Measurements from ENCODE around the gene GPC5. TPM values are rescaled to one million over a fixed set of nuclear protein-coding genes. Genes with fewer than 3 reads are reported as not detected.

Gene GPC5
- total RNA-seq, 1 experiment from 2014 or later: not detected

DNA sequence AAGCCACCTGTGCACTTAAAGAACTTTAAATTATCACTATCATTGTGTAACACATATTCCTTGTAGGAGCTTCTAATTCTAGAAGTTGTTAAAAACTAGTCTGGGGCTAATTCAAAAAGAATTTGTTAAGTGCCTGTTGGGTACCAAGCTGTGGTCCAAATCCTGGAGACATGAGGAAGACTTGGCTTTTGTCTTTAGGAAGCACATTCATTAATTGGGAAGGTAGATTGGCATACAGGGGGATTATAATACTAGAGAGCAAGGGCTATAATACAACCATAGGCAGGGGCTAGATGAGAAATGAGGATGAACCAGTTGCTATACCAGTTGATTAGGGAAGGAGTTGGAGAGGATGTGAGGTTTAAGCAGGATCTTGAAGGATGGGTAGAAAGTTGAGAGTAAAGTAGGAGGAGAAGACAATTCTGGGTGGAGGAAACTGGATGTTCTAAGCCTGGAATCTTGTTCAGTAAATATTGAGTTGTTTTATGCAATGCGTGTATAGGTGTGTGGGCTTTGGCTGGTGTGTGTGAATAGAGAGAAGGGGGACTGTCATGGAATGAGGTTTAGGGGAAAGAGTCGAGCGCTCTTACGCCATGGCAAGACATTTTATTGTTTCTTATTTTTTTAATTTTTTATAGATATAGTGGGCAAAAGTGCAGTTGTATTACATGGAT, 350.1 kb downstream of the GPC5 start:
- CTCF ChIA-PET: no interaction called here
- BruUV-seq (replicated peaks): no TSS peak
- H3K4me1 Mint-ChIP-seq (ENCODE audit: low read depth, unreplicated experiment): no peaks in the 10 kb centered on the region
- no peak for TF ChIP-seq CTCF (IDR thresholded peaks at IDR 0.05; ENCODE audit: unreplicated experiment)
- DNase-seq: no peak
- no peak overlapping the region for H3K4me3 Mint-ChIP-seq (ENCODE audit: low read depth, unreplicated experiment)
- intact Hi-C loops (cut with micrococcal nuclease; ENCODE audit: unreplicated experiment): no loop called here
- no peaks in the 10 kb centered on the region for H3K27me3 Mint-ChIP-seq (ENCODE audit: unreplicated experiment)
- no peak overlapping the region for H3K27ac Mint-ChIP-seq (ENCODE audit: unreplicated experiment)
- no peaks in the 10 kb centered on the region for H3K36me3 Mint-ChIP-seq (ENCODE audit: insufficient read depth, unreplicated experiment)
- H3K9me3 Mint-ChIP-seq (ENCODE audit: low read depth, unreplicated experiment): no peaks in the 10 kb centered on the region

GRCh38 chr13:91758724-91759123, 360.3 kb downstream of the GPC5 start:
- TF ChIP-seq CTCF (IDR thresholded peaks at IDR 0.05; ENCODE audit: unreplicated experiment): no peak
- Mint-ChIP-seq H3K9me3 (ENCODE audit: low read depth, unreplicated experiment) (no peaks in the 10 kb centered on the region), H3K4me1 (ENCODE audit: low read depth, unreplicated experiment) (no peaks in the 10 kb centered on the region), H3K4me3 (ENCODE audit: low read depth, unreplicated experiment) (no peak overlapping the region), H3K27ac (ENCODE audit: unreplicated experiment) (no peak overlapping the region), H3K27me3 (ENCODE audit: unreplicated experiment) (no peaks in the 10 kb centered on the region), H3K36me3 (ENCODE audit: insufficient read depth, unreplicated experiment) (no peaks in the 10 kb centered on the region)
- no TSS peak for BruUV-seq (replicated peaks)
- intact Hi-C loops (cut with micrococcal nuclease; ENCODE audit: unreplicated experiment): no loop called here
- CTCF ChIA-PET: no interaction called here
- DNase-seq: no peak

DNA sequence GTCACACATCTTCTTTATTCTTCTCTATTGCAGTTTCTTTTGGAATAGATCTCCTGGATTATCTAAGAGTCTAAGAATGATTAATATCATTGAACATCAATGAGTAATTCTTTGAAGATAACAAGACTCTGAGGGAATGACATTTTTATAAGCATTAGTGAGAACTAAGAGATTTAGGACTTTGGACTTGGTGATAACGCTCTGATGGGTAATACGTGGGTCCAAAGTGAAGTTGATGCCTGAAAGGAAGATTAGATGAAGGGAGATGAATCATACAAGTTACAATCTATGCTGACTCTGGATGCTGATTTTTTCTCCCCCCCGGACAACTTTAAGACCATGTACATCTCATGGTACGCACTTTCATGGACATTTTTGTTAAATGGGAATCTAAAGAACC, 364.5 kb downstream of the GPC5 start:
- CTCF ChIA-PET: no interaction called here
- H3K27ac Mint-ChIP-seq (ENCODE audit: unreplicated experiment): no peak overlapping the region
- intact Hi-C loops (cut with micrococcal nuclease; ENCODE audit: unreplicated experiment): no loop called here
- no peaks in the 10 kb centered on the region for H3K36me3 Mint-ChIP-seq (ENCODE audit: insufficient read depth, unreplicated experiment)
- no peak for TF ChIP-seq CTCF (IDR thresholded peaks at IDR 0.05; ENCODE audit: unreplicated experiment)
- no TSS peak for BruUV-seq (replicated peaks)
- no peaks in the 10 kb centered on the region for H3K27me3 Mint-ChIP-seq (ENCODE audit: unreplicated experiment)
- H3K4me1 Mint-ChIP-seq (ENCODE audit: low read depth, unreplicated experiment): no peaks in the 10 kb centered on the region
- no peak overlapping the region for H3K4me3 Mint-ChIP-seq (ENCODE audit: low read depth, unreplicated experiment)
- no peaks in the 10 kb centered on the region for H3K9me3 Mint-ChIP-seq (ENCODE audit: low read depth, unreplicated experiment)
- no peak for DNase-seq

DNA sequence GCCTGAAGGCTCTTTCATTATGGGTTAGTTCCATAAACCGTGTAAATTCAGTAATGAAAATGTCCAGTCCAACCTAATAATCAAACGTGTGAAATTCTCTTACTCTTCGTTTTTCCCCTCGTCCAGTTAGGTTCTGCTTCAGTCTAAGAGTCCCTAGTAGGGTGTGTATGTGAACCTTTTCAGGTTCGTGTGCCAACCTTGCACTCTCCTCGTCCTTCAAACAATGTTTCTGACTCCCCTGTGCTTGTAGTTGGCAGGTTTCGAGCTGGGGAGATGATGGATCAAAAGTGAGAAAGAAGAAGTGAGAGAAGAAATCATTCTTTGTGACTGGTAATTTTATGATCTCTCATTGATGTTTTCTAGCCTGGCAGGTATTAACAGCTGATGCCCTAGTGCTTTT, 366.1 kb downstream of the GPC5 start:
- no TSS peak for BruUV-seq (replicated peaks)
- TF ChIP-seq CTCF (IDR thresholded peaks at IDR 0.05; ENCODE audit: unreplicated experiment): no peak
- H3K9me3 Mint-ChIP-seq (ENCODE audit: low read depth, unreplicated experiment): no peaks in the 10 kb centered on the region
- H3K4me1 Mint-ChIP-seq (ENCODE audit: low read depth, unreplicated experiment): no peaks in the 10 kb centered on the region
- H3K27ac Mint-ChIP-seq (ENCODE audit: unreplicated experiment): no peak overlapping the region
- no peaks in the 10 kb centered on the region for H3K27me3 Mint-ChIP-seq (ENCODE audit: unreplicated experiment)
- H3K36me3 Mint-ChIP-seq (ENCODE audit: insufficient read depth, unreplicated experiment): no peaks in the 10 kb centered on the region
- intact Hi-C loops (cut with micrococcal nuclease; ENCODE audit: unreplicated experiment): no loop called here
- no peak for DNase-seq
- CTCF ChIA-PET: no interaction called here
- H3K4me3 Mint-ChIP-seq (ENCODE audit: low read depth, unreplicated experiment): no peak overlapping the region
